22Rv1 (cell line): ENCODE measurements around the gene ANKS1A.

Experiments
- H3K27ac ChIP-seq: fragments of 450-650 bp; 2 replicates; pipeline ENCODE4 v1.5.1; 2017
- ZFX ChIP-seq: fragments of 450-650 bp; IDR thresholded peaks from 2 replicates; pipeline ENCODE4 v1.6.1; 2017; ENCODE audit warnings: antibody characterized with exemption, borderline replicate concordance
- TF ChIP-seq, protein P1 (sequence below): fragments of 450-650 bp; IDR thresholded peaks from 2 replicates; pipeline ENCODE4 v1.5.1; 2017; ENCODE audit warnings: mild to moderate bottlenecking

Gene ANKS1A

DNA sequence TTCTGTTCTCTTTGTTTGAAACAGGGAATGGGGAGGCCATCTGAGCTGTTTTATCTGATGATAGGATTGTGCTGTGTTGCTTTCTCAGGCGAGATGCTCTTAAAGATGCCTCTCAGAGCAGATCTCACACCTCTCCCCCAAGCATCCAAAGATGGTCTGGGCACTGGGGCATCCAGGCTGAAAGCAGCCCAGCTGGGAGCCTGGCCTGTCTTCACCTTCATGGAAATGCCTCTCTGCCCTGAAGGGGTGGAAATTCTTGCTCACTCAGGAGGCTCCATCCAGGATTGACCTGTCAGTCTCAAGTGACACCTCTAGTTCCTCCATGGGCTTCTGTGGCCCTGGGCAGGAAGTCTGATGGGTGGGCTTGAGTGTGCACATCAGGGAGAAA, 165.7 kb downstream of the ANKS1A start:
- TF ChIP-seq, protein P1, sequence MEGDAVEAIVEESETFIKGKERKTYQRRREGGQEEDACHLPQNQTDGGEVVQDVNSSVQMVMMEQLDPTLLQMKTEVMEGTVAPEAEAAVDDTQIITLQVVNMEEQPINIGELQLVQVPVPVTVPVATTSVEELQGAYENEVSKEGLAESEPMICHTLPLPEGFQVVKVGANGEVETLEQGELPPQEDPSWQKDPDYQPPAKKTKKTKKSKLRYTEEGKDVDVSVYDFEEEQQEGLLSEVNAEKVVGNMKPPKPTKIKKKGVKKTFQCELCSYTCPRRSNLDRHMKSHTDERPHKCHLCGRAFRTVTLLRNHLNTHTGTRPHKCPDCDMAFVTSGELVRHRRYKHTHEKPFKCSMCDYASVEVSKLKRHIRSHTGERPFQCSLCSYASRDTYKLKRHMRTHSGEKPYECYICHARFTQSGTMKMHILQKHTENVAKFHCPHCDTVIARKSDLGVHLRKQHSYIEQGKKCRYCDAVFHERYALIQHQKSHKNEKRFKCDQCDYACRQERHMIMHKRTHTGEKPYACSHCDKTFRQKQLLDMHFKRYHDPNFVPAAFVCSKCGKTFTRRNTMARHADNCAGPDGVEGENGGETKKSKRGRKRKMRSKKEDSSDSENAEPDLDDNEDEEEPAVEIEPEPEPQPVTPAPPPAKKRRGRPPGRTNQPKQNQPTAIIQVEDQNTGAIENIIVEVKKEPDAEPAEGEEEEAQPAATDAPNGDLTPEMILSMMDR = no peak
- no peak for TF ChIP-seq ZFX
- H3K27ac ChIP-seq = no peak overlapping the region

DNA sequence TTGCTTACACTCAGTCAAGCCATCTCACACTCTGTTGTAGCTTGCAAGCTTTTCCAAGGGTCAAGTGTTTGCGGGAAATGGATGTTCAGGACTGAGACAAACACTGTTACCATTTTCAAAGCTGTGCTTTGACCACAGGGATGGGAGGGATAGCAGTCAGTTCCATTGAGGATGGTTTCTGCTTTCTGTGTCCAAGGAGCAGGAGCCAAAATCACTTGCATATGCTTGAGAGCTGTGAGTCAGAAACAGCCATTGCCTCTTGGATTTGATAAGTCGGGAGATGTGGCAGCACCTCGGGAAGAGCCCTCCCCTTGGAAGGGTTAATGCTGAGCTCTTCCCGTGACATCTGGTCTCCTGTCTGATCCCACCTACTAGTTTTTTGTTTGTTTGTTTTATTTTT, 166.8 kb downstream of the ANKS1A start:
- no peak overlapping the region for H3K27ac ChIP-seq
- TF ChIP-seq ZFX = no peak
- TF ChIP-seq, protein P1 = no peak

DNA sequence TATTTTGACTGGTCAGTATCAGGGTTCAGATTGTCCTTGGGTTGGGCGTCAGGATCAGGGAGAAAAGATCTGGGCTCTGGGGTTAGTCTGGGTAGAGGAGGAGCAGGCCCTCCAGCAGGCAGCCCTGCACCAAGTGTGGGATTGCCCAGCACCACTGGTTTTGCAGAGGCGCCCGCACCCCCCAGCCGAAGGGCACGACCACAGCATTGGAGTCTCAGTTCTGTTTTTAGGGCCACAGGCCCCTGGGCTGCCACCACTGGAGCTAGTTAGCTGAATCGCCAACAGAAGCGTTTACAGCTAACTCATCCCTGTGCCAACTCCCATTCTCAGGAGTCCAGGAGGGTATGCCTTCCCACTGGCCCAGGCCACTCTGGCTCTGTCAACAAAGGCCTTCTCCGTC, 167.9 kb downstream of the ANKS1A start:
- no peak for TF ChIP-seq ZFX
- TF ChIP-seq, protein P1 = no peak
- H3K27ac ChIP-seq = no peak overlapping the region

DNA sequence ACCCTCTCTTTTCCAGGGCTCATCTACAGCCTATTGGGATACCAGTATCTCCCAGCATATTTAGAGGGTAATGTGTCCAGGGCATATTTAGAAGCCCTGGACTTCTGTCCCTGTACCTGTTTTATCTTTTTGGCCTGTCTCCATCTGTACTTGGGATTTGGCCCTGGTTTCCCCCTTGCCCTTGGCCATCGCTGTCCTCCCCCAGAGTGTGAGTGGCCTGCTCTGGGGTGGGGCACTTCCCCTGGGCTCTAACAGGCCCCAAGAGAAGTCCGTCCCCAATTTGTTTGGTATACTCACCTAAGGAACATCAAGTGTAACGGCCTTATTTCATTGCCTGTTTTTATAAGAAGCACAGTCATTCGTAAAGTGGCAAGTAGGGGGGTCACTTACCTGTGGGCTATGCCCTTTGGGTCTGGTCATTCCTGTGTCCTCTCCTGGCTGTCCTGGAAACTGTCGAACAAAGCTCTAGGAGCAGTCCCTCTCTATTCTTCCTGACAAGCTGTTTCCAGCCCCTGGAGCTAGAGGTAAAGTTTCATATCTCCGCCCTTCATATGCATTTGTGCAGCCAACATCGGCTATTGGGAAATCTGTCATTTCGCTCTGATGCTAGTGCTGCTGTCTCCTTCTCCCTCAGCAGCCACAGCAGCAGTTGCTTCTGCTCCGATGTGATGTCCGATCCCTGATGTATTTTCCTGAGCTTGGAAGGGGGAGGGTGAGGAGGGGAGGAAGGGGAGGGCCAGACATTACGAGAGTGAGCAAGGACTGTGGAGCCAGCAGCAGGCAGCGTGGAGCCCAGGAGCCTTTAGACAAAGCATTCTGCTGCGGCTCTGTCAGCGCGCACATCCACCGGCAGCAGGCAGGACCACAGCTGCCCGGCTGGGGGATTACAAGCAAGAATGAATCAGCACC, 168.6 kb downstream of the ANKS1A start:
- no peak overlapping the region for H3K27ac ChIP-seq
- no peak for TF ChIP-seq ZFX
- TF ChIP-seq, protein P1 = no peak

DNA sequence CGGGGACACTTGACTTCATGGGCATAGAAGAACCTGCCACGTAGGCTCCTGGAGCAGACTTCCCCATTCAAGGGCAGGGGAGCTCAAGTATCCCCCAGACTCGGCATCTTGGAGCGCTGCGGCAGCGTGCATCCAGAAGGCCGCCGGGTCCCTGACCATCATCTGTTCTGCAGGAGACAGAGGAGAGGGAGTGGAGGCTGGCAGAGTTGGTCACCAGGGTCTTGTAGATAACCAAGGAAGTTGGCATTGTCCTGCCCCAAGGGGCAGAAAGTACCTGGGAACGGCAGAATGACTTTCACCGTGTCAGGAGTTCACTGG, 169.3 kb downstream of the ANKS1A start:
- no peak for TF ChIP-seq ZFX
- TF ChIP-seq, protein P1 = no peak
- no peak overlapping the region for H3K27ac ChIP-seq

DNA sequence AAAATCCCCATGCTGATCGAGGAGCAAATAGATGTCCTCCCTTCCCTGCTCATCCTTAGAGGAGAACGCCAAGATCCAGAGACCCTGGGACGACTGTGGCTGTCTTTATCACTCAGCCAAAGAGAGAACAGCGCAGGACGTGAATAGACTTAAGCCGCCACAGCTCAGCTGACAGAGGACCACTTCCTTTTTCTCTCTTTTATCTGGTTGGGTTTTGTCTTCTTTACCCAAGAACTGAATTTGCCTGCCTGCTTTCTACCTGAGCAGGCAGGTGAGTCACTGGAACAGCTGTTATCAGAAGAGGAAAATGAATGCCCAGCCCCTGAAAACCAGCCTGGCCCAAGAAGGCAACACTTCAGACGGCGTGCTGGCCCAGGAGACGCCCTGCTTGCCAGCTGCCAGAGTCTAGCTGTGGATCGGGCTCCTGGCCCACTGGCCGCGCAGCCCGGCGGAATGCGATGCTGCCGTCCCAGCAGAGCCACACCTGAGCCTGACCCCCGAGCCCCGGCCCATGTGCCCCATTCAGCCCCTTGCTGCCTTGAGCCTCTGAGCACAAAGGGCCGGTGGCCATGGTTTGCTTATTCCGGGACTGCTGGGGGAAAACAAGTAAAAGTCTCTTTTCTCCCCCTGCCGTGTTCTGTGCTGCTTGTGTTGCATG, 169.9 kb downstream of the ANKS1A start:
- TF ChIP-seq ZFX = no peak
- H3K27ac ChIP-seq = no peak overlapping the region

DNA sequence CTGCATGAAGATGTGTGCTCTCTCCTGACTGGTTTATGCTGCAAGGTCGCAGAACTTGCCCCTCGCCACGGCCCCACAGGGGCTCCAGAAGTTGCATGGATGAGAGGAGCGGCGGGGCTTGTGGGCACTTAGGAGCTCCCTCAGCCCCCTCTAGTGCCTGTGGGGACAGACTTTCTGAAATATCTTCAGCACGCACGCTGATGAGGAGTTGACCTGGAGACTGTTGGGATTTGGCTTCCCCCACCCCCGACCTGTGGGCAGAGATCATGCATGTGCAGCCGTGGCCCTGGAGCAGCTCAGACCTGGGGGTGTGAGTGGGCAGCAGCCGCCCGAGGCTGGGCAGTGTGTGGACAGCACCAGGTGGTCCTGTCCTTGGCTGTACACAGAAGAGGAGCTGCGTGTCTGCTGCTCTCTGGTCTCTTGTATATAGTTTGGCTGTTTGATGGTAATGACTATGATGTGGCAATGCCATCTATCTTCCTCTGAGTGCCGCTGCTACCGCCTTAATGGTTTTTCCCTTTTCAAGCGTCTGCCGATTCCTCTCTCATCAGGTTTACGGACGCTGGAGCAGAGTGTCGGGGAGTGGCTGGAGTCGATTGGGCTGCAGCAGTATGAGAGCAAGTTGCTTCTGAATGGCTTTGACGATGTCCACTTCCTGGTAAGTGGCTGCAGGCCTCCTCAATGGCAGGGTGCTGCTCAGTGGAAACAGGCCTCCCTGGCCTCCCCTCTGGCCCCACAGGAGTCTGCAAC, 170.7 kb downstream of the ANKS1A start:
- TF ChIP-seq, protein P1 = no peak
- TF ChIP-seq ZFX = no peak
- H3K27ac ChIP-seq = no peak overlapping the region
